Measurements from ENCODE around the gene PPP1R9A. TPM values are rescaled to one million over a fixed set of nuclear protein-coding genes. Genes with fewer than 3 reads are reported as not detected.

PPP1R9A gene
- total RNA-seq, 4 donors from 2014 or later: 21.0 to 48.4 (median 31.6) TPM

DNA sequence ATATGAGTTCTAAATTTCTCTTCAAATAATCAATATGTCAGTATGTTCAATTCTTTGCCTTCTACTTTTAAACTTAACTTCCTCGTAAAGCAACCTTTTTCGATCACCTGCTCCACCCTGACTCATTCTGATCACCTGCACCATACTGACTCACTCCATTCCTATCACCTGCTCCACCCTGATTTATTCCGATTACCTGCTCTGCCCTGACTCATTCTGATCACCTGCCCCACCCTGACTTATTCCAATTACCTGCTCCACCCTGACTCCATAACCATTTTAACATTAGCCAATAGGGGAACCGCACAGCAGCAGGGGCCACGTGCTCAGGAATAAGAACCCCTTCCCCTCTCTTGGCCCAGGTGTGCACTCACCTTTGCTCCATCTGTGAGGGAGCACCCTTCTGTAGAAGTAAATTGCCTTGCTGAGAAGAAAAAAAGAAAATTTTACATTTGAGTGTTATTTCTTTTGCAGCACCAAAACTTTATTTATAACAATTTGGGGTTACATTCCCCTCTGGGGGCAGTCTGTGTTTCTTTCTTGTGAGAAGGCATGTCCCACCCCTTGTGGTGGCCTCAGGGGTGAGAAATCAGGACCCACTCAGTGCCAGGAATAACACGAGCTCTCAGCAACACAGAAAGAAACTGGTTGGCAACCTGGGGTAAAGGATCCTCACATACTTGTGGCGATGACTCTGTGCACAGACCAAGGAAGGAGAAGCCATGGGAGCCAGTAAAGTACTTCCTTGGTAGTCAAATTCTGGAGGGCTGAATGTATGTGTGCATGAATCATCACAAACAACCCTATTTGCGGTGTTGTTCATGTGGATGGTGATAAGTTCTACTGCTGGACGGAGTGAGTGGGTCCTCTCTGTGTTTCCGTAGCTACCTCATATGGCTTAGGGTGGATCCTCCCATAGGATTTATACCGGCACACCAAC, 29.4 kb upstream of the PPP1R9A start:
- Histone ChIP-seq H3K9me3 (peaks cover 0 to 16% (median 0%) of the 10 kb centered on the region in 3 donors), H3K4me1 (no peaks in the 10 kb centered on the region), H3K27ac (no peak overlapping the region), H3K4me3 (no peak overlapping the region), H3K36me3 (no peaks in the 10 kb centered on the region), H3K27me3 (no peaks in the 10 kb centered on the region)
- ATAC-seq: no peak
- 81 to 100% methylated on average over 6 to 7 of the region's 11 CpGs for WGBS, 2 donors (ENCODE audit: low coverage in 1 of 2)
- TF ChIP-seq, protein P1, sequence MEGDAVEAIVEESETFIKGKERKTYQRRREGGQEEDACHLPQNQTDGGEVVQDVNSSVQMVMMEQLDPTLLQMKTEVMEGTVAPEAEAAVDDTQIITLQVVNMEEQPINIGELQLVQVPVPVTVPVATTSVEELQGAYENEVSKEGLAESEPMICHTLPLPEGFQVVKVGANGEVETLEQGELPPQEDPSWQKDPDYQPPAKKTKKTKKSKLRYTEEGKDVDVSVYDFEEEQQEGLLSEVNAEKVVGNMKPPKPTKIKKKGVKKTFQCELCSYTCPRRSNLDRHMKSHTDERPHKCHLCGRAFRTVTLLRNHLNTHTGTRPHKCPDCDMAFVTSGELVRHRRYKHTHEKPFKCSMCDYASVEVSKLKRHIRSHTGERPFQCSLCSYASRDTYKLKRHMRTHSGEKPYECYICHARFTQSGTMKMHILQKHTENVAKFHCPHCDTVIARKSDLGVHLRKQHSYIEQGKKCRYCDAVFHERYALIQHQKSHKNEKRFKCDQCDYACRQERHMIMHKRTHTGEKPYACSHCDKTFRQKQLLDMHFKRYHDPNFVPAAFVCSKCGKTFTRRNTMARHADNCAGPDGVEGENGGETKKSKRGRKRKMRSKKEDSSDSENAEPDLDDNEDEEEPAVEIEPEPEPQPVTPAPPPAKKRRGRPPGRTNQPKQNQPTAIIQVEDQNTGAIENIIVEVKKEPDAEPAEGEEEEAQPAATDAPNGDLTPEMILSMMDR (IDR thresholded peaks at IDR 0.05): no peak
- TF ChIP-seq POLR2A (IDR thresholded peaks at IDR 0.05): no peak

DNA sequence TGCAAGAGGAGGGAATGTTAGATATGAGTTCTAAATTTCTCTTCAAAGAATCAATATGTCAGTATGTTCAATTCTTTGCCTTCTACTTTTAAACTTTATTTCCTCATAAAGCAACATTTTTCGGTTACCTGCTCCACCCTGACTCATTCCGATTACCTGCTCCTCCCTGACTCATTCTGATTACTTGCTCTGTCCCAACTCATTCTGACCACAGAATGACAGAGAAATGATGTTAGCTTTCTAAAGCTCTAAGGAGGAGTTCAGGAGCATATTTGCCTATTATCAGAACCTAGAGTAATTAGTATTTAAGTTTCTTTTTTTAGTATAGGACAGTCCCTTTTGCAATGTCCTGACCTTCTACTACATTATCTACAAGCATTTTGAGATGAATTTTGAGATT, 24.5 kb upstream of the PPP1R9A start:
- Histone ChIP-seq H3K4me3 (no peak overlapping the region), H3K27ac (no peak overlapping the region), H3K27me3 (no peaks in the 10 kb centered on the region), H3K36me3 (no peaks in the 10 kb centered on the region), H3K9me3 (peaks cover 0 to 10% (median 0%) of the 10 kb centered on the region in 3 donors), H3K4me1 (no peaks in the 10 kb centered on the region)
- TF ChIP-seq POLR2A (IDR thresholded peaks at IDR 0.05) (no peak), POLR2AphosphoS5 (IDR thresholded peaks at IDR 0.05) (no peak), EP300 (IDR thresholded peaks at IDR 0.05) (no peak)
- TF ChIP-seq, protein P1 (IDR thresholded peaks at IDR 0.05): no peak
- WGBS, 2 donors (ENCODE audit: low coverage in 1 of 2): 43 to 69% methylated on average over 2 of the region's 2 CpGs
- no peak for ATAC-seq

DNA sequence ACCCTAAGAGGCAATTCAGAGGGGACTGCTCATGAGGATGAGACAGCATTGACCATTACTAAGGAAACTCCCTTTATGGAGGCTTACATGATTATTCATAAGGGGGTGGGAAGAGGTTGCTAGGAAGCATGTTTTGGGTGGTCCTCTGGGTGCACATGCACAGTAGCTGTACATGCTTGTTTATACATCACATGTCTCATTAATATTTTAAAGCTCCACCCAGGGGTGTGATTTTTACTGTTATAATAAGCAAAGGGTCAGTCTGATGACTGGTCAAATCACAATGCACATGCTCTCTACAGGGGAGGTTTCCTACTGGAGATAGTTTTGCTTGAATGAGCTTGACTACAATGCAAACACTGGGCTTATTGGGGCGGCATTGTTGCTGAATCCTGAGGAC, 23.8 kb upstream of the PPP1R9A start:
- Histone ChIP-seq H3K4me3 (no peak overlapping the region), H3K4me1 (peaks cover 0 to 3% (median 0%) of the 10 kb centered on the region in 3 donors), H3K9me3 (peaks cover 0 to 3% (median 0%) of the 10 kb centered on the region in 3 donors), H3K27me3 (no peaks in the 10 kb centered on the region), H3K36me3 (no peaks in the 10 kb centered on the region), H3K27ac (no peak overlapping the region)
- TF ChIP-seq, protein P1 (IDR thresholded peaks at IDR 0.05): no peak
- no peak for TF ChIP-seq POLR2AphosphoS5 (IDR thresholded peaks at IDR 0.05)
- TF ChIP-seq POLR2A (IDR thresholded peaks at IDR 0.05): no peak
- TF ChIP-seq EP300 (IDR thresholded peaks at IDR 0.05): no peak
- ATAC-seq: no peak
- WGBS, 2 donors (ENCODE audit: low coverage in 1 of 2): 78 to 100% methylated on average over 1 of the region's 1 CpG

DNA sequence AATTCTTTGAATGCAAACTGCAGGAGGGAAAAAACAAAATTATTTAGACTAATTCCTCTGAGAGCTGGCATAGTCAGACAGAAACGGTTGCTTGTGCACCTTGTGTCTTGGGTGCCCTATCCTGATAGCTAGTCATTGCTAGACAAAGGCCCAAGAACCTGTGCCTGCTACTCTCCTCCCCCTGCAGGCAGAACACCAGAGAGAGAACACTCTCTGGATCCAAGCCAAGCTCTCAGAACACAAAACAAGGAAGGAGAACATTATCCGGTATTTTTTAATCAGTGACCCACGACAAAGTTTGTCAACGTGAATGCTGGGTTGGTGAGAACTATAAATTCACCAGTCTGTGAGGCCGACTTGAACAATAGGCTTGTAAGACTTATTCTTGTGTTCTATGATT, 18.8 kb upstream of the PPP1R9A start:
- 37% methylated on average over 4 to 5 of the region's 5 CpGs for WGBS, 2 donors (ENCODE audit: low coverage in 1 of 2)
- no peaks in the 10 kb centered on the region for H3K9me3 ChIP-seq
- ATAC-seq: no peak
- no peak overlapping the region for H3K27ac ChIP-seq
- H3K4me3 ChIP-seq: no peak overlapping the region
- no peaks in the 10 kb centered on the region for H3K36me3 ChIP-seq
- peaks cover 0 to 20% (median 0%) of the 10 kb centered on the region in 3 donors for H3K4me1 ChIP-seq
- TF ChIP-seq, protein P1 (IDR thresholded peaks at IDR 0.05): peak in 1 of 4 experiments; percentile 14
- no peak for TF ChIP-seq POLR2AphosphoS5 (IDR thresholded peaks at IDR 0.05)
- H3K27me3 ChIP-seq: no peaks in the 10 kb centered on the region

DNA sequence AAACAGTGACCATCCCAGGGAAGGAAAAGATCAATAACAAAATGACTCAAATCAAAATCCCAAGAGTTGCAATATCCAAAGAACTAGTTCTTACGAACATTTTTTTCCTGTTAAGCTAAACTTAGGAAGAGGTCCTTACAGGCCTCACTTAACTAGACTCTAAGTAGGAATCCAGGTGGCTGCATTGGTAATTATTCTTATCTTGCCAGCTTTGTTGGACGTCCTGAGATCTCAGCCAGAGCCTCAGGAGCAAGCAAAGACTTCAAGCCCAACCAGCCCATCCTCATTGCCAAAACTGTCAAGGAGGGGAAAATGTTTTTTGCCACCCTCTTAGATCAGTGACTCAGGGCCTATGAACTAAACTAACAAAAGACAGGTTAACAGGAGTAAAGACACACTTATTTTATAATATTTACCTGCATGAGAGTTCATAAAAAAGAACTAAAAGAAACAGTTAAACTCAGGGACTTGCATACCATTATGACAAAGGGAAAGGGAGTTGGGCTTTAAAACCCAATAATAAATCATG, 18.3 kb upstream of the PPP1R9A start:
- no peaks in the 10 kb centered on the region for H3K27me3 ChIP-seq
- no peaks in the 10 kb centered on the region for H3K36me3 ChIP-seq
- TF ChIP-seq EP300 (IDR thresholded peaks at IDR 0.05): no peak
- TF ChIP-seq POLR2AphosphoS5 (IDR thresholded peaks at IDR 0.05): no peak
- TF ChIP-seq POLR2A (IDR thresholded peaks at IDR 0.05): no peak
- TF ChIP-seq, protein P1 (IDR thresholded peaks at IDR 0.05): no peak
- no peak for ATAC-seq
- no peak overlapping the region for H3K27ac ChIP-seq
- H3K4me1 ChIP-seq: peaks cover 0 to 20% (median 0%) of the 10 kb centered on the region in 3 donors
- WGBS, 2 donors (ENCODE audit: low coverage in 1 of 2): 60% methylated on average over 2 of the region's 2 CpGs
- no peaks in the 10 kb centered on the region for H3K9me3 ChIP-seq
- no peak overlapping the region for H3K4me3 ChIP-seq

Measured in gastroesophageal sphincter (tissue), 4 donors.